Liver (tissue), 9 donors: ENCODE measurements around the gene PAIP1. TPM values are rescaled to one million over a fixed set of nuclear protein-coding genes. Genes with fewer than 3 reads are reported as not detected.

ENCODE experiments used
- DNase-seq: peaks from one replicate; pipeline ENCODE4 v3.0.0-alpha.2; 2017; ENCODE audit warnings: low spot score
- H3K27ac ChIP-seq, 2 donors: one replicate each; pipeline ENCODE4 v1.7.0; 2013; ENCODE audit warnings: inconsistent platforms in 2 of 2, low read length in 2 of 2, control low read depth in 1 of 2, low read depth in 1 of 2, mild to moderate bottlenecking in 1 of 2
- H3K27me3 ChIP-seq, 4 donors: one replicate each; pipeline versions ENCODE4 v1.6.1 to v1.7.0; 2013; ENCODE audit warnings: low read length in 3 of 4, inconsistent platforms in 1 of 4, mild to moderate bottlenecking in 1 of 4, moderate library complexity in 1 of 4; ENCODE audit not compliant: control insufficient read depth in 4 of 4, insufficient read depth in 4 of 4
- H3K36me3 ChIP-seq, 4 donors: one replicate each; pipeline versions ENCODE4 v1.6.1 to v1.7.0; 2013; ENCODE audit warnings: low read length in 3 of 4, mild to moderate bottlenecking in 3 of 4, low read depth in 1 of 4, moderate library complexity in 1 of 4; ENCODE audit not compliant: control insufficient read depth in 4 of 4, insufficient read depth in 3 of 4
- H3K4me1 ChIP-seq, 4 donors: one replicate each; pipeline versions ENCODE4 v1.6.1 to v1.7.0; 2013; ENCODE audit warnings: low read length in 3 of 4, mild to moderate bottlenecking in 3 of 4, moderate library complexity in 1 of 4; ENCODE audit not compliant: control insufficient read depth in 4 of 4, insufficient read depth in 4 of 4
- H3K4me3 ChIP-seq, 3 donors: one replicate each; pipeline versions ENCODE4 v1.6.1 to v1.7.0; 2013; ENCODE audit warnings: low read length in 3 of 3, control low read depth in 1 of 3, low read depth in 1 of 3, mild to moderate bottlenecking in 1 of 3
- H3K9ac ChIP-seq, 2 donors: one replicate each; pipeline ENCODE4 v1.7.0; 2013; ENCODE audit warnings: low read length in 2 of 2, mild to moderate bottlenecking in 2 of 2, moderate library complexity in 2 of 2, control low read depth in 1 of 2, low read depth in 1 of 2
- H3K9me3 ChIP-seq, 4 donors: one replicate each; pipeline versions ENCODE4 v1.6.1 to v1.7.0; 2013; ENCODE audit warnings: low read length in 3 of 4; ENCODE audit not compliant: control insufficient read depth in 4 of 4
- EGR1 ChIP-seq, 2 donors: IDR thresholded peaks; 2 replicates each; pipeline ENCODE4 v1.6.1; 2016 to 2018; ENCODE audit warnings: antibody characterized with exemption in 2 of 2, low read depth in 2 of 2
- FOXA1 ChIP-seq: IDR thresholded peaks from 2 replicates; pipeline ENCODE4 v1.6.1; 2016; ENCODE audit warnings: antibody characterized with exemption
- FOXA2 ChIP-seq: IDR thresholded peaks from 2 replicates; pipeline ENCODE4 v1.6.1; 2016; ENCODE audit warnings: antibody characterized with exemption
- GABPA ChIP-seq, 2 donors: IDR thresholded peaks in 1 of 2; conservative IDR thresholded peaks in 1 of 2; 2 replicates each; pipeline ENCODE4 v1.6.1; 2016; ENCODE audit warnings: antibody characterized with exemption in 2 of 2, mild to moderate bottlenecking in 1 of 2, moderate library complexity in 1 of 2
- HNF4A ChIP-seq, 2 donors: conservative IDR thresholded peaks; 2 replicates each; pipeline ENCODE4 v1.6.1; 2016; ENCODE audit warnings: antibody characterized with exemption in 2 of 2, mild to moderate bottlenecking in 2 of 2
- HNF4G ChIP-seq: IDR thresholded peaks from 2 replicates; pipeline ENCODE4 v1.6.1; 2016; ENCODE audit warnings: antibody characterized with exemption
- JUND ChIP-seq, 2 donors: IDR thresholded peaks; 2 replicates each; pipeline ENCODE4 v1.6.1; 2016; ENCODE audit warnings: antibody characterized with exemption in 2 of 2
- NR2F2 ChIP-seq: IDR thresholded peaks from 2 replicates; pipeline ENCODE4 v1.6.1; 2016; ENCODE audit warnings: antibody characterized with exemption
- RAD21 ChIP-seq, 2 donors: IDR thresholded peaks; 2 replicates each; pipeline ENCODE4 v1.6.1; 2016; ENCODE audit warnings: antibody characterized with exemption in 2 of 2, mild to moderate bottlenecking in 2 of 2
- RXRA ChIP-seq, 2 donors: IDR thresholded peaks; 2 replicates each; pipeline ENCODE4 v1.6.1; 2017 to 2018; ENCODE audit warnings: antibody characterized with exemption in 2 of 2, mild to moderate bottlenecking in 1 of 2
- SP1 ChIP-seq: IDR thresholded peaks from 2 replicates; pipeline ENCODE4 v1.6.1; 2018; ENCODE audit warnings: antibody characterized with exemption, mild to moderate bottlenecking
- TAF1 ChIP-seq: conservative IDR thresholded peaks from 2 replicates; pipeline ENCODE4 v1.6.1; 2016; ENCODE audit warnings: antibody characterized with exemption, mild to moderate bottlenecking
- YY1 ChIP-seq: IDR thresholded peaks from 2 replicates; pipeline ENCODE4 v1.6.1; 2016; ENCODE audit warnings: antibody characterized with exemption, mild to moderate bottlenecking
- WGBS: extraction: QIAGEN DNeasy Blood & Tissue Kit; methylation state at CpG from one replicate; pipeline ENCODE4 v1.1.7; 2013; 5-methylcytosine and 5-hydroxymethylcytosine counted together
- polyA plus RNA-seq, 2 donors: library from polyadenylated mRNA; stranded (reverse) in 1 of 2; unstranded in 1 of 2; fragments of 200-250 nt in 1 of 2; fragments of >200 nt in 1 of 2; fragmentation: Nextera tagmentation in 1 of 2; extraction: Ambion mirVana in 1 of 2; gene quantifications; one replicate each; pipeline versions ENCODE4 v1.2.1 to v1.2.3, GENCODE V29; 2013 to 2015
- total RNA-seq, 2 donors: library from RNA; depleted of rRNA; stranded (reverse); fragments of >200 nt; gene quantifications; one replicate each; pipeline ENCODE4 v1.2.3, GENCODE V29; 2014
- TF ChIP-seq, protein P1 (sequence below): IDR thresholded peaks from 2 replicates; pipeline ENCODE4 v1.6.1; 2016; ENCODE audit warnings: antibody characterized with exemption, mild to moderate bottlenecking
- TF ChIP-seq, protein P2 (sequence below): IDR thresholded peaks from 2 replicates; pipeline ENCODE4 v1.6.1; 2016; ENCODE audit warnings: antibody characterized with exemption
- TF ChIP-seq, protein P3 (sequence below): IDR thresholded peaks from 2 replicates; pipeline ENCODE4 v1.6.1; 2016; ENCODE audit warnings: antibody characterized with exemption
- TF ChIP-seq, protein P4 (sequence below): fragments of 150-350 bp; IDR thresholded peaks from 2 replicates; pipeline ENCODE4 v1.5.1; 2017; ENCODE audit warnings: improper control_type of control experiment, low read depth, low read length; ENCODE audit not compliant: missing input control
- TF ChIP-seq, protein P5 (sequence below): IDR thresholded peaks from 2 replicates; pipeline ENCODE4 v1.6.1; 2016; ENCODE audit warnings: antibody characterized with exemption
- donor health status: healthy.
- donor health status: healthy.
- donor health status: healthy.
- donor health status: healthy.
- donor health status: healthy.

PAIP1 gene
- total and polyA plus RNA-seq, 4 donors, result 27.0 to 50.8 (median 44.2) TPM

DNA sequence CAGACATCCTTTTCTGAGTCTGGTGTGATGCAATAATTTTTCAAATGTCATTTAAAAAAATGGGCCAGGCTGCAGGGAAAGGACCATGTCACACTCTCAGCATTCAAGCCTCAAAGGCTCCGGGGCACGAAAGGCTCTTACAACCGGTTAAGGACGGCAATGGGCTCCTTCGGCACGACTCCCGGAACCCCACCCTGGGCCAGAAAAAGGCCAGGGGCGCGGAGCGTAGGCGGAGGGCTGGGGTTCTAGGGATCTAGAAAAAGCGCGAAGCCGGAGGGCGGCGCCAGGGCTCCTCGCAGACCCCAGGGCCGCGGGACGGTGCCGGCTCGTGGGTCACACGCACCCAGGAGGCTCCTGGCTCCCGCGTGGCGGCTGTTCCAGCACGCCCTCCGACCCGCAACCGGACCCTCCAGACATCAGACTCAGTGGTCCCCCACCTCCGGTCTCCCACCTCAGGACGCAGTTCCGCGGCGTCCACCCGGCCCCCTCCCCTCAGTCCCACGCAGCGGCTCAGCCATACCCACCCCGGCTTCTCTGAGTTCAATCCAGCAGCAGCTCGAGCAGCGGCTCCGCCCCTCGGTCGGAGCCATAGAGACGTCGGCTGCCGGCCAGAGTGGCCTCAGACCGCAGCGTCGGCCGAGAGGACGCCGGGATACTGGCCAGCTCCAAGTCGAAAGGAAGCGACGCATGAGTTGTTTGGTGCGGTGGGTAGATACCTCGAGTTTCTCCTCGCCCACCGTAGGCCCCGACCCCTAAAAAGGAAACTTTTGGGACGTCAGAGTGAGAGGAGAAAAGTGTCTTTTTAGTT, 73.4 kb downstream of the PAIP1 start, which contains the start of gene TMEM267:
Gene TMEM267 (minus strand): TSS at position 568 of the 808 bp plus-strand sequence. CDS start 29,896 bp downstream, outside the sequence.
- WGBS, result under 1% methylated on average over 62 of the region's 62 CpGs
- peak within 1 kb of the TSS; percentile 92 to 94 for H3K9ac ChIP-seq
- peaks cover 2 to 17% (median 11%) of the 10 kb centered on the region in 4 donors for H3K4me1 ChIP-seq
- no peaks in the 10 kb centered on the region for H3K9me3 ChIP-seq
- H3K36me3 ChIP-seq, result no peaks in the 10 kb centered on the region
- peak within 1 kb of the TSS; percentile 98 for H3K27ac ChIP-seq
- TF ChIP-seq YY1 (peak; percentile 94), NR2F2 (no peak), EGR1 (IDR thresholded peaks at IDR 0.05; ENCODE audit: low read depth in 2 of 2) (peak in 1 of 2 donors; percentile 19), JUND (IDR thresholded peaks at IDR 0.05) (peak in 1 of 2 donors; percentile 10), RAD21 (IDR thresholded peaks at IDR 0.05) (no peak), TAF1 (peak; percentile 98), FOXA1 (peak; percentile 12), SP1 (peak; percentile 49), HNF4G (no peak), HNF4A (conservative IDR thresholded peaks at IDR 0.05) (peak in 1 of 2 donors; percentile 5), GABPA (IDR thresholded peaks at IDR 0.05 in 1 of 2, conservative IDR thresholded peaks at IDR 0.05 in 1 of 2) (peak in 1 of 2 donors; percentile 80), RXRA (IDR thresholded peaks at IDR 0.05) (peak in 1 of 2 donors; percentile 27), FOXA2 (no peak)
- TF ChIP-seq, protein P1, sequence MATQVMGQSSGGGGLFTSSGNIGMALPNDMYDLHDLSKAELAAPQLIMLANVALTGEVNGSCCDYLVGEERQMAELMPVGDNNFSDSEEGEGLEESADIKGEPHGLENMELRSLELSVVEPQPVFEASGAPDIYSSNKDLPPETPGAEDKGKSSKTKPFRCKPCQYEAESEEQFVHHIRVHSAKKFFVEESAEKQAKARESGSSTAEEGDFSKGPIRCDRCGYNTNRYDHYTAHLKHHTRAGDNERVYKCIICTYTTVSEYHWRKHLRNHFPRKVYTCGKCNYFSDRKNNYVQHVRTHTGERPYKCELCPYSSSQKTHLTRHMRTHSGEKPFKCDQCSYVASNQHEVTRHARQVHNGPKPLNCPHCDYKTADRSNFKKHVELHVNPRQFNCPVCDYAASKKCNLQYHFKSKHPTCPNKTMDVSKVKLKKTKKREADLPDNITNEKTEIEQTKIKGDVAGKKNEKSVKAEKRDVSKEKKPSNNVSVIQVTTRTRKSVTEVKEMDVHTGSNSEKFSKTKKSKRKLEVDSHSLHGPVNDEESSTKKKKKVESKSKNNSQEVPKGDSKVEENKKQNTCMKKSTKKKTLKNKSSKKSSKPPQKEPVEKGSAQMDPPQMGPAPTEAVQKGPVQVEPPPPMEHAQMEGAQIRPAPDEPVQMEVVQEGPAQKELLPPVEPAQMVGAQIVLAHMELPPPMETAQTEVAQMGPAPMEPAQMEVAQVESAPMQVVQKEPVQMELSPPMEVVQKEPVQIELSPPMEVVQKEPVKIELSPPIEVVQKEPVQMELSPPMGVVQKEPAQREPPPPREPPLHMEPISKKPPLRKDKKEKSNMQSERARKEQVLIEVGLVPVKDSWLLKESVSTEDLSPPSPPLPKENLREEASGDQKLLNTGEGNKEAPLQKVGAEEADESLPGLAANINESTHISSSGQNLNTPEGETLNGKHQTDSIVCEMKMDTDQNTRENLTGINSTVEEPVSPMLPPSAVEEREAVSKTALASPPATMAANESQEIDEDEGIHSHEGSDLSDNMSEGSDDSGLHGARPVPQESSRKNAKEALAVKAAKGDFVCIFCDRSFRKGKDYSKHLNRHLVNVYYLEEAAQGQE, result peak; percentile 91
- TF ChIP-seq, protein P2, sequence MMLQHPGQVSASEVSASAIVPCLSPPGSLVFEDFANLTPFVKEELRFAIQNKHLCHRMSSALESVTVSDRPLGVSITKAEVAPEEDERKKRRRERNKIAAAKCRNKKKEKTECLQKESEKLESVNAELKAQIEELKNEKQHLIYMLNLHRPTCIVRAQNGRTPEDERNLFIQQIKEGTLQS, result no peak
- TF ChIP-seq, protein P3, sequence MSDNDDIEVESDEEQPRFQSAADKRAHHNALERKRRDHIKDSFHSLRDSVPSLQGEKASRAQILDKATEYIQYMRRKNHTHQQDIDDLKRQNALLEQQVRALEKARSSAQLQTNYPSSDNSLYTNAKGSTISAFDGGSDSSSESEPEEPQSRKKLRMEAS, result no peak
- TF ChIP-seq, protein P4, sequence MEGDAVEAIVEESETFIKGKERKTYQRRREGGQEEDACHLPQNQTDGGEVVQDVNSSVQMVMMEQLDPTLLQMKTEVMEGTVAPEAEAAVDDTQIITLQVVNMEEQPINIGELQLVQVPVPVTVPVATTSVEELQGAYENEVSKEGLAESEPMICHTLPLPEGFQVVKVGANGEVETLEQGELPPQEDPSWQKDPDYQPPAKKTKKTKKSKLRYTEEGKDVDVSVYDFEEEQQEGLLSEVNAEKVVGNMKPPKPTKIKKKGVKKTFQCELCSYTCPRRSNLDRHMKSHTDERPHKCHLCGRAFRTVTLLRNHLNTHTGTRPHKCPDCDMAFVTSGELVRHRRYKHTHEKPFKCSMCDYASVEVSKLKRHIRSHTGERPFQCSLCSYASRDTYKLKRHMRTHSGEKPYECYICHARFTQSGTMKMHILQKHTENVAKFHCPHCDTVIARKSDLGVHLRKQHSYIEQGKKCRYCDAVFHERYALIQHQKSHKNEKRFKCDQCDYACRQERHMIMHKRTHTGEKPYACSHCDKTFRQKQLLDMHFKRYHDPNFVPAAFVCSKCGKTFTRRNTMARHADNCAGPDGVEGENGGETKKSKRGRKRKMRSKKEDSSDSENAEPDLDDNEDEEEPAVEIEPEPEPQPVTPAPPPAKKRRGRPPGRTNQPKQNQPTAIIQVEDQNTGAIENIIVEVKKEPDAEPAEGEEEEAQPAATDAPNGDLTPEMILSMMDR, result no peak
- TF ChIP-seq, protein P5, sequence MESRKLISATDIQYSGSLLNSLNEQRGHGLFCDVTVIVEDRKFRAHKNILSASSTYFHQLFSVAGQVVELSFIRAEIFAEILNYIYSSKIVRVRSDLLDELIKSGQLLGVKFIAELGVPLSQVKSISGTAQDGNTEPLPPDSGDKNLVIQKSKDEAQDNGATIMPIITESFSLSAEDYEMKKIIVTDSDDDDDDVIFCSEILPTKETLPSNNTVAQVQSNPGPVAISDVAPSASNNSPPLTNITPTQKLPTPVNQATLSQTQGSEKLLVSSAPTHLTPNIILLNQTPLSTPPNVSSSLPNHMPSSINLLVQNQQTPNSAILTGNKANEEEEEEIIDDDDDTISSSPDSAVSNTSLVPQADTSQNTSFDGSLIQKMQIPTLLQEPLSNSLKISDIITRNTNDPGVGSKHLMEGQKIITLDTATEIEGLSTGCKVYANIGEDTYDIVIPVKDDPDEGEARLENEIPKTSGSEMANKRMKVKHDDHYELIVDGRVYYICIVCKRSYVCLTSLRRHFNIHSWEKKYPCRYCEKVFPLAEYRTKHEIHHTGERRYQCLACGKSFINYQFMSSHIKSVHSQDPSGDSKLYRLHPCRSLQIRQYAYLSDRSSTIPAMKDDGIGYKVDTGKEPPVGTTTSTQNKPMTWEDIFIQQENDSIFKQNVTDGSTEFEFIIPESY, result peak; percentile 47
- peak; percentile 91 for DNase-seq
- peak within 1 kb of the TSS; percentile 85 to 92 (median 90) for H3K4me3 ChIP-seq
- no peaks in the 10 kb centered on the region for H3K27me3 ChIP-seq
